GF-D8 (cell line): ENCODE results near the gene PTPRM.
"Not testable (repeated sequence)": the region's sequence is repeated elsewhere in the genome, so short reads cannot be mapped to it uniquely, and the experiment has no call there.

ENCODE experiments used
- DNase-seq: peaks from one replicate; lab custom pipeline; 2025; lab: John Stamatoyannopoulos, UW

The PTPRM gene

DNA sequence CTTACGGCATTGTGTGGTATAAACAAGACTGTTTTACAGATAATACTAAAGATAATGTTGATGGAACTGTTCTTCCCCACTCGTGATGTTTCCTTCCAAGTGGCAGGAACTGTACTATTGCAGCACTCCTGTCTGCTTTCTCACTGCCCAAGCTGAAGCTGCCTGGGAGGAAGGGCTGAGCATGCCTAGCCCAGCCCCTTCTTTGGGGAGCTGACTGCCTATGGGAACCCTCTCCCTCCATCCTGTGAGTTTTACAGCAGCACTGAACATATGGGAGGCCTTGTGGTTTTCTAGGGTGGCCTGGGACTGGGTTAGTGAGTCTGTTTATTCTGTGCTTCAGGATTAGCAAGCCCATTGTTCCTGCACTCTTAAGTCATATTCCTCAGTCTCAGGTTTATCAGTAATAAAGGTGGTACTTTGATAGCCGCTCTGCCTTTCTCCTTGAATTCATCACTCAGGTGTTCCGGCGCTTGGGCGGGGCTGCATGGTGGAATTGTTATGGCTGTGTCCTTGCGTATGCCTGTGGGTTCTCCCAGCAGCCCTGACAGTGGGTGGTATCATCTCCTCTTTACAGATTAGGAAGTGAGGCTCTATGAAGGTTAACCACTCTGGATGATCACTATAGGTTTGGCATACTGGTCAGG is 379.7 kb downstream of the PTPRM start:
- no peak for DNase-seq

DNA sequence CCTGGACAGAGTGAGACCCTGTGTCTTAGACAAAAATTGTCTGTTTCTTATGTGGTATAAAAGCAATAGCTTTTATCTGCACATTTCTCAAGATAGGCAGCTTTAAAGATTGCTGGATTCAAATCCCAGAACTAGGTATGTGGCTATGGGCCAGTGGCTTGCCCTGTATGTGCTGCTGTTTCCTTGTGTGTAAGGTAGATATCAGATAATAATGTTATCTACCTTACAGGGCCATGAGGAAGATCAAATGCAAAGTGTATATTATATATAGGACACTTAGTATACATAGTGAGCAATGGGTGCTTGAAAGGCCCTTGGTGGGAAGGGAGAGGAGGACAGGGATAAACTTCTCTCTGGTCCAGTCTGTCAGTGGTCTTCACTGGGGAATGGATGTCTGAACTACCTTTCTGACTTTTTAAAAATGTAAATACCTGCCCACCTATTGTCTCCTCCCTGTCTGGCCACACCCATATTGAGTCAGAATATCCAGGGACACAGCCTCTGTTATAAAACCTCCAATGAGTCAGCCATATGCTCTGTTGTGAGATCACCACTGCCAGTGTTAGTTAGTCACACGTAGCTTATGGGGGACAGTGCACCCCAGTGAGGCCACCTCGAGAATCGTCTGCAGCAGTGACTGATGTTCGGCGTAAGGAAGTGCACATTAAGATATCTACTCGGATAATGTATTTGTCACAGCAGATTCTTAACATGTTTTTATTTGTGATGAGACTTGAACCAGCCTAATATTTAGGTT is 383.4 kb downstream of the PTPRM start:
- no peak for DNase-seq

- no peak for DNase-seq
Measured at GRCh38 chr18:7953095-7953958, 386.2 kb downstream of the PTPRM start.

DNA sequence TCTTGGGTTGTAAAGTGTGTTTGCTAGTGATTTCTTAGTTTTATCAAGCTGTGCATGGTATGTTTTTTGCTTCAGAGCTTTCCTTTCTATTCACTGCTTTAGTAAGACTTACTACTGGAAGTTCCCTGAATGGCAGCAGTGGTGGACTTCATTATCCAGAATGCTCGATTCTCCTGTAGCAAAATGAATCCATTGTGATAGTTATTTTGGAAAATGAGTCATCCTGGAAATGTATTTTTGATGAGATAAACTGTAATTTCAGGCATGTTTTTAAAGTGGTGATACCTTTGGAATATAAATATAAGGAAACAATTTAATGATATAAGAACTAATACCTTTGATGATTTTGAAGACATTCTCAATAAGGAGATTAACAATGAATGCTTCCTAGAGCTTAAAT is 387.1 kb downstream of the PTPRM start:
- DNase-seq: no peak

GRCh38 chr18:7955175-7955574 is 388.1 kb downstream of the PTPRM start:
- no peak for DNase-seq

GRCh38 chr18:7957297-7957696 is 390.2 kb downstream of the PTPRM start:
- no peak for DNase-seq

GRCh38 chr18:7958081-7958896 is 391.2 kb downstream of the PTPRM start:
- no peak for DNase-seq

DNA sequence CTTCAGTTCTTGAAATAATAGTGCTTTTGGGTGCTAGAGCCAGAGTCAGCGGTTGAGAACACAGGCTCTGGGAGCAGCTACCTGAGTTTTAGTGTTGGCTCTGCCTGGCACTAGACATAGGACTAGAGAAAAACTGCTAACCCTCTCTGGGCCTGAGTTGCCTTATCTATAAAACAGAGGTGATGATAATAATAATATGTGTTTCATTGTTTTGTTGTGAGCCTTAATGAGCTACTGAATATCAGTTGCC is 391.7 kb downstream of the PTPRM start:
- no peak for DNase-seq

DNA sequence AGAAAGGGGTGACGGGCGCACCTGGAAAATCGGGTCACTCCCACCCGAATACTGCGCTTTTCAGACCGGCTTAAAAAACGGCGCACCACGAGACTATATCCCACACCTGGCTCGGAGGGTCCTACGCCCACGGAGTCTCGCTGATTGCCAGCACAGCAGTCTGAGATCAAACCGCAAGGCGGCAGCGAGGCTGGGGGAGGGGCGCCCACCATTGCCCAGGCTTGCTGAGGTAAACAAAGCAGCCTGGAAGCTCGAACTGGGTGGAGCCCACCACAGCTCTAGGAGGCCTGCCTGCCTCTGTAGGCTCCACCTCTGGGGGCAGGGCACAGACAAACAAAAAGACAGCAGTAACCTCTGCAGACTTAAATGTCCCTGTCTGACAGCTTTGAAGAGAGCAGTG is 399.6 kb downstream of the PTPRM start:
- not testable (repeated sequence) for DNase-seq

DNA sequence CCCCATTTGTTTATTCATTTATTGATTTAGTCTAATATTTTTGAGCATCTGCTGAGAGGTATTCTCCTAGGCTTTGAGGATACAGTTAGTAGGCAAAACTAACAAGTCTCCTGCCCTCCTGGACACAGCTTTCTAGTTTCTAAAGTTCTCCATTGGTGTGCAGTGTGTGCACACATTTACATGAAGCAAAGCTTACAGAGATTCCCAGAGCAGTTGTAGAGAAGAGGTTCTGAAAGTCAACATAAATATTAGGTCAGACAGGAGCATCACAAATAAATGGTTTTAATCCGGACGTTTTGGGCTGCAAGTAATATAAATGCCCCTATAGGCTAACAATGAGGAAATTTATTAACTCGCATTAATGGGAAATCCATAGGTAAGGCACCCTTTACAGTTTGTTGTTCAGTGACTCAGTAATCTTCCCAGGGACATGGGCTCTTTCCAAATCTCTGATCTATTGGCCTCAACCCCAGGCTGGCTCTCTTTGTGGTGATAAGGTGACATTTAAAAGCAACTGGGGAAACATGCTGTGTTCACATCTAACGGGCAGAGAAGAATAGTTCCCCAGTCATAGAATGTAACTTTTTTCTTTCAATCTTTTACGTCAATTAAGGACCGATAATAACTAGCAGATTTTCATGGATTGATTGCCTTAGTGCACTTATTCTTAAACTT is 407.2 kb downstream of the PTPRM start:
- DNase-seq: no peak

- no peak for DNase-seq
Measured at GRCh38 chr18:7977897-7978296, 410.8 kb downstream of the PTPRM start.

- no peak for DNase-seq
Measured at GRCh38 chr18:7978834-7979233, 411.7 kb downstream of the PTPRM start.

DNA sequence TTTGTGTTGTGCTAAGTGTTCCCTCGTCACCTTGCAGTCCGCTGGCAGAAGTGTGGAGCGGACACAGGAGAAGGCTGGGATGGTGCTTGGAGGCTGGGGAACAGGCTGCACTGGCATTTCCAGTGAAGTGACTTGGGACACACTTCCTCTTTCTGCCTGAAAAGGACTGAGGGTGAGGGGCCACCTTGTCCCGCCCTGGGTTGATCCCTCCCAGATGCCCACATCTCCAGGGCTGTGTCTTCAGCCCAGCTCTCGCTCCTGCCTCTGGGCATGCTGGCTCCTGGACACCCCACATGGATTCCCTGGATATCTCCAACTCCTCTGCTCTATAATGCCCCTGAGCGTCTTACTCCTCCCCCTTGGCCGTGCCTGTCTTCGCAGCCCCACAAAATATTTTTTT is 412.6 kb downstream of the PTPRM start:
- no peak for DNase-seq

DNA sequence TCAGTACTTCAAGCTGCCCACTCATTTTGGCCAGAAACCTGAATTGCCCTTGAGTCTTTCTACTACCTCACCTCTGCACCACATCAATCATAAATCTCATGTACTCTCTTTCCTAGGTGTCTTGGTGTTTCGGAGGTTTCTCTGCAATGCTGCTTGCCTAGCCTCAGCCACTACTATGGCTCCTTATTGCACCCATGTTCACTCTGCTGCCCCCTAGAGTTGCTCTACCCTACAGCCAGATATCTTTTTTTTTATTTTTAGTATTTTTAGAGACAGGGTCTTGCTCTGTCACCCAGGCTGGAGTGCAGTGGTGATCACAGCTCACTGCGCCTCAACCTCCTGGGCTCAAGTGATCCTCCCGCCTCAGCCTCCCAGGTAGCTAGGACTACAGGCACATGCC is 413.0 kb downstream of the PTPRM start:
- DNase-seq: no peak

DNA sequence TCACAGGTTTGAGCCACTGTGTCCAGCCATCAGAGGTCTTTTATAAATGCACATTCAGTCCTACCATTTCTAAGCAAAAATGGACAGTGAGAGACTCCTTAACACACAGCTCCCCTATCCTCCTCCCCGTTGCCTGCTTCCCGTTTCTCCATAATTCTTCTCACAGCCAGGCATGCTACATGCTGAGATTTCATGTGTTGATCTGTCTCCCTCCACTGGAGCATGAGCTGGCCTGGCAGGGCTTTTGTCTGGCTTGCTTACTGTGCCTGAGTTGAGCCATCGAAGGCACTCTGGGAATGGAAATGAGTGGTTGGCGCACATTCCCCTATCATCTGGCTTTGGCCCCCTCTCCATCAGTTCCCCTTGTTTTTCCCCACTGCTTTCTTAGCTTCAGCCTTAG is 413.5 kb downstream of the PTPRM start:
- no peak for DNase-seq

DNA sequence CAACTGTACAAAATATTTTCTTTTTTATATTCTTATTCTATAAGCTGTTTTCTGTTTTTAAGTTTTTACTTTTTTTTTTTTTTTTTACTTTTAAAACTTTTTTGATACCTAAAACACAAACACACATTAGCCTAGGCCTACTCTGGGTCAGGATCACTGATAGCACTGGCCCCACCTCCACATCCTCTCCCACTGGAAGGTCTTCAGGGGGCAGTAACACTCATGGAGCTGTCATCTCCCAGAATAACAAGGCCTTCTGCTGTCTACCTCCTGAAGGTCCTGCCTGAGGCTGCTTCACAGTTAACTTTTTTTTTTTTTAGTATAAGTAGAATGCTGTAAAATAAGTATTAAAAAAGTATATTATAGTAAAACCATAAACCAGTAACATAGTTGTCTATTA is 415.1 kb downstream of the PTPRM start:
- DNase-seq: no peak

- DNase-seq: no peak
Measured at GRCh38 chr18:7987284-7987976, 420.3 kb downstream of the PTPRM start.

DNA sequence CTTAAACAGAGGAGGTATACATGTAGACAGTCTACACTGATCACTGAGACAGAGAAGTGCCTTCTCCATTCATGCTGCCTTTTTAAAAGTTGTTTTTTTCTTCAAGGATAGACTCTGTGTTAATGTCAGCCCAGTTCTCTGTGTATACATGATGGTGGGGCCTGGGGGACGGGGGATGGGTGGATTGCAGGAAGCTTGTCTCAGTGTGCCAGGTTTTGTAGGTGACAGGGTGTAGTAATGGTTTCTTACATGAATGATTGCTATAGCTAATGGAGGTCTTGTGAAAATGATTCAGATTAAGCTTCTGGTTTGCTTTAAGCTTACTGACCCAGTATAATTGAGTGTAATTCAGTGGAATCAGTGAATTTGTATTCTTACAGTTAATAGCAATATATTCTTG is 423.6 kb downstream of the PTPRM start:
- no peak for DNase-seq

- no peak for DNase-seq
Measured at GRCh38 chr18:8001711-8002301, 434.7 kb downstream of the PTPRM start.

DNA sequence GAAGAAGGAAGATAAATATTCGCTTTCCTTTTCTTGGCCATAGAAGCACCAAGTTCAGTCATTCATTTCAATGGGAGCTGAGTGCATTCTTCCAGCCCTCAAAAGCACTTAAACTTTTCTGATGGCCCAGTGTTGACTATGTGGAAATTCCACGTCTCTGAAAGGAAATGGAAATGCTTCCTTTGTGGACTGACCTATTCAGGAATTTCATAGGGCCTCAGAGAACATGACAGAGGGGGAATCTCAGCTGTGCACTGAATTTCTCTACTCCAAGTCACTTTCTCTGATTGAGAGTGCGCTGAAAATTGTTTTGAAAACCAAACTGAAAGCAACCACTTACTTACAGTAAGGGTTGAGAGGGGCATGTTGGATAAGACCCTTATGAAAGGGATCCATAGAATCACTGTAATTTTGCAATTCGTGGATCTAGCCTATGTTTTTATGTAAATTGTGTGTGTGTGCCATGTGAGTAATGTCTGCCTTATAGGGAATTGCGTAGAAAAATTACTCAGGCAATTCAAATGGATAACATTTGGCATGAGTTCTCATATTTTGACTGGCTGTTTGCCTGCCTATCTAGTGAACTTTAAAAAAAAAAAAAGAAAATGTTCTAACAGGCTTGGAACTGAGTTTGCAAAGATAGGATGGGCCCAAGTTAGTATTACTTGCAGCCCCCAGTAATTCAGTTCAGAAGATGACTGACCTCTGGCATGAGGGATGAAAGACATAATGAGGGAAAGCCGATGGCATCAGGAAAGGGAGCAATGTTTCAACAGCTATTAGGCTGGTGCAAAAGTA is 437.0 kb downstream of the PTPRM start:
- DNase-seq: no peak
